ENCODE measurements around the gene TSC2. TPM values are rescaled to one million over a fixed set of nuclear protein-coding genes. Genes with fewer than 3 reads are reported as not detected.

TSC2 gene
- total and polyA plus RNA-seq, 9 of the 15 experiments (the other 6 are each of a cell fraction or from before 2014, with no cell fraction given): 1.3 to 68.1 (median 16.6) TPM

GRCh38 chr16:2053897-2054296, 6.1 kb downstream of the TSC2 start:
- Histone ChIP-seq H3K27ac (ENCODE audit: extremely low read depth, low read depth, low read length) (no peak overlapping the region), H3K4me1 (replicated peaks in 1 of 2; ENCODE audit: control insufficient read depth in 2 of 2, insufficient read depth in 2 of 2, low read length in 2 of 2) (peaks cover 0 to 46% of the 10 kb centered on the region in 2 experiments; a peak in 4 of 5 replicates), H3K4me2 (ENCODE audit: insufficient read depth, low read length) (no peak overlapping the region), H2AFZ (ENCODE audit: low read depth, low read length) (no peak overlapping the region), H3K9ac (ENCODE audit: insufficient read depth in 1 of 2, low read depth in 2 of 2, low read length in 2 of 2) (no peak overlapping the region; a peak in 1 of 4 replicates), H3K36me3 (ENCODE audit: control insufficient read depth, insufficient read depth, low read length) (peaks cover 45% of the 10 kb centered on the region; the same call in 1 of the 3 replicates), H4K20me1 (replicated peaks; ENCODE audit: control insufficient read depth, insufficient read depth, low read length) (peaks cover 4% of the 10 kb centered on the region; the same call in 1 of the 2 replicates), H3K9me3 (replicated peaks; ENCODE audit: control insufficient read depth, insufficient read depth, low read depth, low read length) (no peaks in the 10 kb centered on the region), H3K4me3 (no peak overlapping the region), H3K27me3 (ENCODE audit: control insufficient read depth in 2 of 2, insufficient read depth in 2 of 2, low read length in 2 of 2) (no peaks in the 10 kb centered on the region), H3K9me1 (ENCODE audit: control insufficient read depth, insufficient read depth, low read length) (no peaks in the 10 kb centered on the region), H3K79me2 (ENCODE audit: control insufficient read depth, insufficient read depth, low read length) (peaks cover under 1% of the 10 kb centered on the region)
- DNase-seq (ENCODE audit: extremely low read depth in 1 of 4, low spot score in 3 of 4) (no peak), FAIRE-seq (no peak), ATAC-seq (no peak)
- no peak for TF ChIP-seq RFX5 (IDR thresholded peaks at IDR 0.05; ENCODE audit: low read depth, low read length)
- no peak for TF ChIP-seq EWSR1 (IDR thresholded peaks at IDR 0.05; ENCODE audit: borderline replicate concordance, low read depth, partially characterized antibody)
- TF ChIP-seq EZH2 (IDR thresholded peaks at IDR 0.05; ENCODE audit: borderline replicate concordance, low read depth, low read length): no peak
- TF ChIP-seq STAG1 (CRISPR knock-in tag; IDR thresholded peaks at IDR 0.05; ENCODE audit: borderline replicate concordance): no peak
- TF ChIP-seq STAT5A (IDR thresholded peaks at IDR 0.05; ENCODE audit: borderline replicate concordance, low read length): no peak
- no peak for TF ChIP-seq MTA2 (IDR thresholded peaks at IDR 0.05; ENCODE audit: low read depth)
- no peak for TF ChIP-seq YBX1 (IDR thresholded peaks at IDR 0.05)
- no peak for TF ChIP-seq ZBTB1 (CRISPR knock-in tag; IDR thresholded peaks at IDR 0.05; ENCODE audit: borderline replicate concordance, low read depth)
- TF ChIP-seq EP300 (IDR thresholded peaks at IDR 0.05; ENCODE audit: low read length): no peak
- no peak for TF ChIP-seq JUNB (CRISPR knock-in tag; conservative IDR thresholded peaks at IDR 0.05)
- TF ChIP-seq CHCHD3 (CRISPR knock-in tag; IDR thresholded peaks at IDR 0.05): no peak
- BruUV-seq (replicated peaks): no TSS peak
- ChIA-PET CTCF (ENCODE audit: low intra/inter-chr PET ratio) (no interaction called here), POLR2A (interaction anchor here (0.5 to 0.9 kb wide), 2 partner anchors 13 to 95 kb away, joined by 3 to 5 read pairs; partner anchors contain the start of gene RAB26)
- in situ Hi-C loops (cut with MboI) (no loop called here), intact Hi-C loops (cut with micrococcal nuclease) (no loop called here)
- WGBS (ENCODE audit: insufficient coverage, low coverage, missing lambda C conversion rate): 89% methylated on average over 15 of the region's 17 CpGs

All from K562 (cell line).